SU-DHL-6 (cell line): ENCODE data around the gene FLYWCH1.

ENCODE experiments used
- H2AFZ ChIP-seq: fragments of 200-600 bp; sonication (generic); 2 replicates; pipeline ENCODE4 v1.6.1; 2014; ENCODE audit warnings: low read depth, mild to moderate bottlenecking, moderate library complexity, mixed read lengths, antibody characterized with exemption, low read length; ENCODE audit not compliant: severe bottlenecking
- H3F3A ChIP-seq: fragments of 200-600 bp; shearing (Covaris generic); 2 replicates; pipeline ENCODE4 v1.6.0; 2016; ENCODE audit warnings: antibody characterized with exemption, mild to moderate bottlenecking; ENCODE audit not compliant: insufficient read depth
- H3K27ac ChIP-seq: fragments of 200-600 bp; sonication (generic); 2 replicates; pipeline ENCODE4 v1.5.1; 2016; ENCODE audit warnings: low read depth, mild to moderate bottlenecking, low read length, moderate library complexity, mixed read lengths
- H3K27me3 ChIP-seq: fragments of 200-600 bp; sonication (generic), shearing (Covaris generic); 2 replicates; pipeline ENCODE4 v1.6.0; 2014; ENCODE audit warnings: mild to moderate bottlenecking, low read length
- H3K36me3 ChIP-seq: fragments of 200-600 bp; sonication (generic); 2 replicates; pipeline ENCODE4 v1.6.1; 2014; ENCODE audit warnings: mild to moderate bottlenecking, low read length, mixed read lengths
- H3K4me2 ChIP-seq: fragments of 300-600, 200-600 bp; shearing (Covaris generic), sonication (generic); 2 replicates; pipeline ENCODE4 v1.6.0; 2014; ENCODE audit warnings: low read length, low read depth, mild to moderate bottlenecking; ENCODE audit not compliant: poor library complexity, severe bottlenecking
- H3K4me3 ChIP-seq: fragments of 200-600 bp; sonication (generic); 2 replicates; pipeline ENCODE4 v1.5.1; 2014; ENCODE audit warnings: antibody characterized with exemption, low read length, mild to moderate bottlenecking, mixed read lengths; ENCODE audit not compliant: insufficient read depth, poor library complexity, severe bottlenecking
- H3K79me2 ChIP-seq: fragments of 200-600 bp; sonication (generic); 2 replicates; pipeline ENCODE4 v1.6.1; 2014; ENCODE audit warnings: mild to moderate bottlenecking, low read length, moderate library complexity; ENCODE audit not compliant: insufficient read depth
- H3K9ac ChIP-seq: fragments of 200-600 bp; sonication (generic); 2 replicates; pipeline ENCODE4 v1.7.0; 2014; ENCODE audit warnings: mild to moderate bottlenecking, low read length
- H3K9me2 ChIP-seq: fragments of 200-600 bp; sonication (generic); replicated peaks from 2 replicates; pipeline ENCODE4 v1.6.1; 2014; ENCODE audit warnings: low read length; ENCODE audit not compliant: insufficient read depth
- H3K9me3 ChIP-seq: fragments of 200-600 bp; sonication (generic); 2 replicates; pipeline ENCODE4 v1.6.1; 2014; ENCODE audit warnings: low read length, mixed read lengths; ENCODE audit not compliant: insufficient read depth
- H4K20me1 ChIP-seq: fragments of 200-600 bp; sonication (generic); 2 replicates; pipeline ENCODE4 v1.6.1; 2014; ENCODE audit warnings: low read depth, mild to moderate bottlenecking, antibody characterized with exemption, low read length, moderate library complexity, mixed read lengths
- EZH2phosphoT487 ChIP-seq: fragments of 200-600 bp; sonication (generic), shearing (Covaris generic); conservative IDR thresholded peaks from 2 replicates; pipeline ENCODE4 v1.6.1; 2018; ENCODE audit warnings: mild to moderate bottlenecking, antibody characterized with exemption, low read length, moderate library complexity, mixed read lengths
- TF ChIP-seq, protein P1 (sequence below): fragments of 200-600 bp; sonication (generic); IDR thresholded peaks from one replicate; pipeline ENCODE4 v1.5.1; 2017; ENCODE audit warnings: antibody characterized with exemption, mild to moderate bottlenecking, low read length, moderate library complexity; ENCODE audit not compliant: insufficient read depth, poor library complexity, severe bottlenecking

FLYWCH1 gene

DNA sequence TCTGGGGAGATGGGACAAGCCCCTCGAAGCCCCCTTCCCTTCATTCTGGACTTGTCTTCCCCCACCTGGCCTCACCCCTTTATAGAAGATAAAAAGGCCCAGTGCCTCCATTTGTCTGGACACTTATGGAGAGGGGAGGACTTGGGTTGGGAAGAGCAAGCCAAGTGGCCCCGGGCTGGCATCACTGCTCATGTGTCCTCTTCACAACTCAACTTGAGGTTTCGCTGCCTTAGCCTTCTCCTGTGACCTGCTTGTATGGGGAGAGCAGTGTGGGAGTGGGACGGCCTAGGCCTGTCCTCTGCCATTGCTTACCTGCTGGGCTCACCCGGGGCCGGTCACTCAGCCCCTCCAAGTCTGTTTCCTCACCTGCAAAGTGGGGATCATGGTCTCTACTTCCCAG is 58.8 kb downstream of the FLYWCH1 start:
- peak overlapping the region; percentile 71 for H3K4me2 ChIP-seq
- no peak overlapping the region for H2AFZ ChIP-seq
- H3F3A ChIP-seq: peaks cover 47% of the 10 kb centered on the region
- H4K20me1 ChIP-seq: peaks cover 4% of the 10 kb centered on the region; the same call in 1 of the 2 replicates
- H3K36me3 ChIP-seq: no peaks in the 10 kb centered on the region
- H3K9me2 ChIP-seq: no peaks in the 10 kb centered on the region
- TF ChIP-seq, protein P1, sequence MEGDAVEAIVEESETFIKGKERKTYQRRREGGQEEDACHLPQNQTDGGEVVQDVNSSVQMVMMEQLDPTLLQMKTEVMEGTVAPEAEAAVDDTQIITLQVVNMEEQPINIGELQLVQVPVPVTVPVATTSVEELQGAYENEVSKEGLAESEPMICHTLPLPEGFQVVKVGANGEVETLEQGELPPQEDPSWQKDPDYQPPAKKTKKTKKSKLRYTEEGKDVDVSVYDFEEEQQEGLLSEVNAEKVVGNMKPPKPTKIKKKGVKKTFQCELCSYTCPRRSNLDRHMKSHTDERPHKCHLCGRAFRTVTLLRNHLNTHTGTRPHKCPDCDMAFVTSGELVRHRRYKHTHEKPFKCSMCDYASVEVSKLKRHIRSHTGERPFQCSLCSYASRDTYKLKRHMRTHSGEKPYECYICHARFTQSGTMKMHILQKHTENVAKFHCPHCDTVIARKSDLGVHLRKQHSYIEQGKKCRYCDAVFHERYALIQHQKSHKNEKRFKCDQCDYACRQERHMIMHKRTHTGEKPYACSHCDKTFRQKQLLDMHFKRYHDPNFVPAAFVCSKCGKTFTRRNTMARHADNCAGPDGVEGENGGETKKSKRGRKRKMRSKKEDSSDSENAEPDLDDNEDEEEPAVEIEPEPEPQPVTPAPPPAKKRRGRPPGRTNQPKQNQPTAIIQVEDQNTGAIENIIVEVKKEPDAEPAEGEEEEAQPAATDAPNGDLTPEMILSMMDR: no peak
- TF ChIP-seq EZH2phosphoT487: no peak
- peak overlapping the region; percentile 98 for H3K4me3 ChIP-seq
- no peaks in the 10 kb centered on the region for H3K27me3 ChIP-seq
- no peaks in the 10 kb centered on the region for H3K9me3 ChIP-seq
- peak overlapping the region; percentile 93 for H3K27ac ChIP-seq
- H3K9ac ChIP-seq: peak overlapping the region; percentile 98
- H3K79me2 ChIP-seq: peaks cover 22% of the 10 kb centered on the region

DNA sequence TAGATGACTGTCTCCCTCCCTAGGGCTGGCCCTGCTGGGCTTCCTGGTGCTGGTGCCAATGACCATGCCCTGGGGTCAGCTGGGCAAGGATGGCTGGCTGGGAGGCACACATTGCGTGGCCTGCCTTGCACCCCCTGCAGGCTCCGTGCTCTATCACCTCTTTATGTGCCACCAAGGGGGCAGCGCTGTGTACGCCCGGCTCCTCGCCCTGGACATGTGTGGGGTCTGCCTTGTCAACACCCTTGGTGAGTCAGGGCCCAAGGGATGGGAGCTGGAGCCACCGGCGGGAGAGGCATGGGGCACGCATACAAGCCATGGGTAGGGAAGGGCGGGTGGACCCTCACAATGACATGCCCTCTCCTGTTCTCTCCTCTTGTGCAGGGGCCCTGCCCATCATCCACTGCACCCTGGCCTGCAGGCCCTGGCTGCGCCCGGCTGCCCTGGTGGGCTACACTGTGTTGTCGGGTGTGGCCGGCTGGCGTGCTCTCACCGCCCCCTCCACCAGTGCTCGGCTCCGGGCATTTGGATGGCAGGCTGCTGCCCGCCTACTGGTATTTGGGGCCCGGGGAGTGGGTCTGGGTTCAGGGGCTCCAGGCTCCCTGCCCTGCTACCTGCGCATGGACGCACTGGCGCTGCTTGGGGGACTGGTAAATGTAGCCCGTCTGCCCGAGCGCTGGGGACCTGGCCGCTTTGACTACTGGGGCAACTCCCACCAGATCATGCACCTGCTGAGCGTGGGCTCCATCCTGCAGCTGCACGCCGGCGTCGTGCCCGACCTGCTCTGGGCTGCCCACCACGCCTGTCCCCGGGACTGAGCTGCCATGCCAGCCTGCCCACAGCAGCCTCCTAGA is 59.6 kb downstream of the FLYWCH1 start:
- peak overlapping the region; percentile 98 for H3K4me3 ChIP-seq
- TF ChIP-seq EZH2phosphoT487: no peak
- TF ChIP-seq, protein P1: no peak

DNA sequence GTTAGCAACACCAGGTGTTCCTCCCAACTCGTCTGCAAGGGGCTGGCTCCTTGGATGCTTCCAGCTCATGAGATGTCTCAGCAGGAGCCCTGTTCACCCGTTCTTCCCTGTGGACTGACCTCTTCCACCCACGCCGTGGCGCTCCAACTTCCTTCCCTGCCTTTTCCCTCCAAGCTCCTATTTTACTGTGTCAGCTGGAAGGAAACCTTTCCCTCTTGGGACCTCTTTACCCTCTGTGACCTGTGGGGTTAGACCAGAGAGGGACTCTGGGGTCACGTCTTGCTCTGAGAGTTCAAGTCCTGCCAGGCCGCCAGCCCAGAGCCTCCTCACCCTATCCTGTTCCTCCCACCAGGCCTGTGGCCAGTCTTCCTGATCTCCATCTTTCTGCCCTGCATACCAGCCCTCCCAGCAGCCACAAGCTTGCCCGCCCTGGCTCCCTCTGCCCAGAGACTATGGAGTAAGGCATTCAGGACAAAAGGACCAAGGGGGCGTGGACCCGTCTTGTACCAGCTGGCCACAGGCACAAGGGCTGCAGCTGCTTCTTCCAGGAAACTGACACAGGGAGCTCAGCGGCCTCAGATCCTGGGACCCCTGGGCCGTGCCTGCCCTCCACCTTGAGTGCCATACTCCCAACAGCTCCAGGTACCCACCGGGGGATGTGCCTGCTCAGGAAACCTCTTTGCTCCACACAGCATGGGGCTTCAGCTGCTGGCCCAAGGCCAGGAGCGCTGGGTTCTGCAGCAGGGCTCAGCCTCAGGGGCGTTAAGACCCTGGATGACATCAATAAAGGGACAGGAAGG is 60.5 kb downstream of the FLYWCH1 start:
- H3K9me3 ChIP-seq: no peaks in the 10 kb centered on the region
- H3K27me3 ChIP-seq: no peaks in the 10 kb centered on the region
- H4K20me1 ChIP-seq: peaks cover 4% of the 10 kb centered on the region; the same call in 1 of the 2 replicates
- H3K36me3 ChIP-seq: no peaks in the 10 kb centered on the region
- no peak overlapping the region for H3K9ac ChIP-seq
- no peaks in the 10 kb centered on the region for H3K9me2 ChIP-seq
- H3K79me2 ChIP-seq: peaks cover 24% of the 10 kb centered on the region
- TF ChIP-seq EZH2phosphoT487: no peak
- H2AFZ ChIP-seq: no peak overlapping the region
- peaks cover 46% of the 10 kb centered on the region for H3F3A ChIP-seq
- no peak overlapping the region for H3K4me3 ChIP-seq
- H3K4me2 ChIP-seq: peak overlapping the region; percentile 71
- peak overlapping the region; percentile 93 for H3K27ac ChIP-seq

More for the DNA sequence above, 59.6 kb downstream of the FLYWCH1 start:
- Histone ChIP-seq H3K27ac (peak overlapping the region; percentile 93), H3F3A (peaks cover 46% of the 10 kb centered on the region), H3K79me2 (peaks cover 22% of the 10 kb centered on the region), H3K9me3 (no peaks in the 10 kb centered on the region), H3K4me2 (peak overlapping the region; percentile 71), H3K9ac (peak overlapping the region; percentile 98), H3K27me3 (no peaks in the 10 kb centered on the region), H4K20me1 (peaks cover 4% of the 10 kb centered on the region; the same call in 1 of the 2 replicates), H3K36me3 (no peaks in the 10 kb centered on the region), H2AFZ (no peak overlapping the region), H3K9me2 (no peaks in the 10 kb centered on the region)
